Vagina (tissue), 2 donors: Measurements from ENCODE around the gene DENND5A.

Experiments used
- POLR2A ChIP-seq, 2 donors: fragments of 450-650 bp; IDR thresholded peaks; one replicate each; pipeline ENCODE4 v1.6.1; 2017; ENCODE audit warnings: antibody characterized with exemption in 2 of 2, mild to moderate bottlenecking in 2 of 2, moderate library complexity in 2 of 2
- TF ChIP-seq, protein P1 (sequence below), 3 experiments: fragments of 450-650 bp in 2 of 3; fragments of 200-600 bp in 1 of 3; sonication (generic) in 1 of 3; IDR thresholded peaks; one replicate each; pipeline ENCODE4 v1.5.1; 2017 to 2019; ENCODE audit warnings: antibody characterized with exemption in 3 of 3, mild to moderate bottlenecking in 2 of 3, moderate library complexity in 2 of 3

DNA sequence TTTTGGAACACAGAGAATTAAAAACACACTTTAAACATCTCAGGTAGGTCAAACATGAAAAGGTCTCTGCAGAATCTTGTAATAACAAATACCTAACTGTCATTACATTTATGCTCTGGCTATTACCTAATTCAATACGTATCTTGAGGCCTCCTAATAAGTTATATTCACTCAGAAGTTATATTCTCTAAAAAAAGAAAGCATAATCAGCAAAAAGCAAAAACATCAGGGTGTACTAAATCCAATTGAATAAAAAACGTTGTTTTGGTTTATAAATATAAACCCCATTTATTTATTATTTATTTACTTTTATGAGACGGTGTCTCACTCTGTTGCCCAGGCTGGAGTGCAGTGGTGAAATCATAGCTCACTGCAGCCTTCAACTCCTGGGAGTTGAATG lies 39.0 kb upstream of the DENND5A start:
- TF ChIP-seq POLR2A (IDR thresholded peaks at IDR 0.05) = no peak
- TF ChIP-seq, protein P1, sequence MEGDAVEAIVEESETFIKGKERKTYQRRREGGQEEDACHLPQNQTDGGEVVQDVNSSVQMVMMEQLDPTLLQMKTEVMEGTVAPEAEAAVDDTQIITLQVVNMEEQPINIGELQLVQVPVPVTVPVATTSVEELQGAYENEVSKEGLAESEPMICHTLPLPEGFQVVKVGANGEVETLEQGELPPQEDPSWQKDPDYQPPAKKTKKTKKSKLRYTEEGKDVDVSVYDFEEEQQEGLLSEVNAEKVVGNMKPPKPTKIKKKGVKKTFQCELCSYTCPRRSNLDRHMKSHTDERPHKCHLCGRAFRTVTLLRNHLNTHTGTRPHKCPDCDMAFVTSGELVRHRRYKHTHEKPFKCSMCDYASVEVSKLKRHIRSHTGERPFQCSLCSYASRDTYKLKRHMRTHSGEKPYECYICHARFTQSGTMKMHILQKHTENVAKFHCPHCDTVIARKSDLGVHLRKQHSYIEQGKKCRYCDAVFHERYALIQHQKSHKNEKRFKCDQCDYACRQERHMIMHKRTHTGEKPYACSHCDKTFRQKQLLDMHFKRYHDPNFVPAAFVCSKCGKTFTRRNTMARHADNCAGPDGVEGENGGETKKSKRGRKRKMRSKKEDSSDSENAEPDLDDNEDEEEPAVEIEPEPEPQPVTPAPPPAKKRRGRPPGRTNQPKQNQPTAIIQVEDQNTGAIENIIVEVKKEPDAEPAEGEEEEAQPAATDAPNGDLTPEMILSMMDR (IDR thresholded peaks at IDR 0.05) = no peak
